Epidermal melanocyte (primary cell): ENCODE results near the gene CRACR2B.

Experiments used
- DNase-seq: peaks from one replicate; pipeline ENCODE4 v3.0.0; 2011; ENCODE audit warnings: low spot score; ENCODE audit not compliant: insufficient read length

The CRACR2B gene

DNA sequence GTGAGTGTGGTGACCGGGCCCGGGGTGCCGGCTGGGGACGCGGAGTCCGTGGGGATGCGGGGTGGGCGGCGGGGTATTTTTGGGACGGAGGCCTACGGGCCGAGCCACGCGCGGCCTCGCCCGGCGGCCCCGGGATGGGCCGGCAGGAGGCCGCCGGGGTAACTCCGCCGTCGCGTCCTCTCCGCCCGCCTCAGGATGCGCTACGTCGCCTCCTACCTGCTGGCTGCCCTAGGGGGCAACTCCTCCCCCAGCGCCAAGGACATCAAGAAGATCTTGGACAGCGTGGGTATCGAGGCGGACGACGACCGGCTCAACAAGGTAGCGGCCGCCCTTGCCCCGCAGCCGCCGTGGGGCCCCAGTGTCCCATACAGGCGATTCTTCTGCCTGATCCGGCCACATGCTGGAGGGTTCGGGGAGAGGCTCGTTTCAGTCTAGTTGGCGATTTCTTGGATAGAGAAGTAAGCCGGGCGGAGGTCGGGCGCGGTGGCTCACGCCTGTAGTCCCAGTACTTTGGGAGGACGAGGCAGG lies 17.6 kb upstream of the CRACR2B start:
- no peak for DNase-seq

- DNase-seq = no peak
These were observed 16.1 kb upstream of the CRACR2B start for GRCh38 chr11:811446-812245.

- no peak for DNase-seq
These were observed 15.3 kb upstream of the CRACR2B start for GRCh38 chr11:812390-812789.

GRCh38 chr11:813072-813455 lies 14.7 kb upstream of the CRACR2B start:
- DNase-seq = no peak

- no peak for DNase-seq
These were observed 14.1 kb upstream of the CRACR2B start for GRCh38 chr11:813456-814096.

DNA sequence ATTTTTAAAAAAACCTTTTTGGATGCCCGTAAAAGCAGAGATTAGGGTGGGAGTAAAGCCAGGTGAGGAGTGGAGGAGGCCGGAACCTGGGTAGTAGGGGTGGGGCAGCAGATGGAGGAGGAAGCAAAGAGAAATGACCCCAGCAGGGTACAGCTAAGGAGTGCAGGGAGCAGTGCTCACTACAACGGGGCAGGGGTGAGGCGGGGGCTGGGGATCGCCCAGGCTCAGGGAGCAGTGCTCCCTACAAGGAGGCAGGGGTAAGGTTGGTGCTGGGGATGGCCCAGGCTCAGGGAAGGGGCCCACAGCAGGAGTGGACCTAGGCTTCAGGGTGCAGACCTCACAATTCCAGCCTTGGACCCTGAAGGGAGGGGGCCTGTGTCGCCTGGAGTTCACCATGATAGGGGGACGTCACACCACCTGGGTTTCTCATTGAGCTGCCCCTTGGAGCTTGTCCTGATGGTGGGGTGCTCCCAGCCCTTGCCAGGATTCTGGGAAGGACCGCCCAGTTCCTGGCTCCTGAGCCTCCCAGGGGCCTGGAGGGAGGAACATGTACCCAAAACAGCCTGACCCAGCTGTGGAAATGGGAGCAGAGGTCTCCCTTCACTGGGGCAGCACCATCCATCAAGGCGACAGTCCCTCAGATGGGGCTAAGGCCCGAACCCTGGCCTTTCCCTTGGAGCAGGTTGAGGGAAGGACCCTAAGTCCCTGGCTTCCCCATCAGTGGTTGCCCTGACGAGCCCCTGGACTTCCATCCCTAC lies 11.9 kb upstream of the CRACR2B start:
- DNase-seq = no peak

DNA sequence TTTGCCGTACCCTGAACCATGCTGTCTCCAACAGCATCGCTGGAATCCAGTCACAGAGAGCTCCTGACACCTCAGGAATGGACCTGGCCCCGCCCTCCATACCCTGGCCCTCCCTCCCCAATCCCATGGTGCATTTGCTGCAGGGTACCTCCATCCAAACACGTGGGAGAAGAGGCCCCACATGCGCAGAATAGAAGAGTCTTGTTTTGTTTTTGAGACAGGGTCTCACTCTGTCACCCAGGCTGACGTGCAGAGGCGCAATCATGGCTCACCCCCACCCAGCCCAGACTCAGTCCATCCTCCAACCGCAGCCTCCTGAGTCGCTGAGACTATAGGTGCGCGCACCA lies 11.3 kb upstream of the CRACR2B start:
- DNase-seq = no peak

DNA sequence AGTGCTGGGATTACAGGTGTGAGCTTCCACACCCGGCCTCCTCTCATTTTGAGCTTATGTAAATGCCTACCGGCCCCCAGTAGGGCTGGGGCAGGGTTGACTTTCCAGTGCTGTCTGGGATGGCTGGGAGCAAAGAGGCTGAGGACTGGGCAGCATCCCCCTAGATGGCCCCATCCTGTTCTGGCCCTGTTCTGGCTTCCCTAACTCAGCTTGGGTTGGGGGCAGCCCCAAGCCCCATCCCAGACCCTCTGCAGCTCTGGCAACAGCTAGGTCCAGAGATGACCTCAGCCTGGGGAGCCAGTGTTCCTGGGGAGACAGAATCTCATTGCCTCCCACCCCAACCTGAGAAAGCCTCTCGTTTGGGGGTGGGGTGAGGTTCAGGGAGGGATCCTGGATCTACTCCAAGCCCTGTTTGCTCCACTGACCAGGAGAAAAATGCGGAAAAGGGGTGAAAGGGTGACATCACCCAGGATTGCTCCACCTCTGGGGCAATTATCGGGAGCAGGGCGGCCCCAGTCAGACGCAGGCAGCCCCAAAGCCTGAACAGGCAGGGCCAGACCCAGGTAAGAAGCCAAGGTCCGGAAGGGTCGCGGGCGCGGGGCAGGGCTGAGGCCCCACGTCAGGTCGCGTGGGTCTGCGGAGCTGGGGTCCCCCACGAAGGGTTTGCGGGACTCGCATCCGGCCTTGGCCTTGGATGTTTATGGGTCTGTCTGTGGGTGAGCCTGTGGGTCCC lies 9.2 kb upstream of the CRACR2B start, which contains the start of gene PNPLA2:
Gene PNPLA2, plus strand, starts transcription at position 519 of the 733 bp plus-strand sequence. CDS start 805 bp downstream, outside the sequence.
- no peak for DNase-seq

DNA sequence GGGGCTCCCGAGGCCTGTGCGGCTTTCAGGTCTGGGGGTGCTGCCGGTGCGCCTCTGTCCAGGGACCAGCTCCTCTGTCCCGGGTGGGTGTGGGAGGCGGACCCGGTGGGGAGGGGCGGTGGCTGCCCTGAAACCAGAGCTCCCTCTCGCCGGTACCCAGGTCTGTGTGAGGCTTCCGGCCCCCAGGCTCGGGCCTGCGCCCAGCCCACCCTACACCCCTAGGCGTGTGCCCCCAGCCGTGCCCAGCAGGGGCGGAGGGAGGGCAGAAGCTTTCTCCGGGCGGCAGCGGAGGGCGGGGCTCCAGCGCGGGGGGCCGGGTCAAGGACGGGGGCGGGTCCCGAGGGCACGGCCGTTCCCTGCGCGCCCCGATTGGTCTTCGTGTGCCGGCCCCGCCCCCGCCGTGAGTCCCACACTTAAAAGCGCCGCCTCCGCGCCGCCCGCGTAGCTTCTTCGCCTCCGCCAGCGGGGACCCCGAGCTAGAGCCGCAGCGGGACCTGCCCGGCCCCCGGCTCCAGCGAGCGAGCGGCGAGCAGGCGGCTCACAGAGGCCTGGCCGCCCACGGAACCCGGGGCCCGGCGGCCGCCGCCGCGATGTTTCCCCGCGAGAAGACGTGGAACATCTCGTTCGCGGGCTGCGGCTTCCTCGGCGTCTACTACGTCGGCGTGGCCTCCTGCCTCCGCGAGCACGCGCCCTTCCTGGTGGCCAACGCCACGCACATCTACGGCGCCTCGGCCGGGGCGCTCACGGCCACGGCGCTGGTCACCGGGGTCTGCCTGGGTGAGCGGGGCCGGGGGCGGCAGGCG lies 8.4 kb upstream of the CRACR2B start:
- peak; percentile 96 for DNase-seq

- DNase-seq = peak; percentile 72
These were observed 7.6 kb upstream of the CRACR2B start for GRCh38 chr11:819943-820649.

- peak; percentile 96 for DNase-seq
These were observed 6.8 kb upstream of the CRACR2B start for GRCh38 chr11:820655-821511.

- DNase-seq = no peak
These were observed 6.0 kb upstream of the CRACR2B start for GRCh38 chr11:821512-822371.

DNA sequence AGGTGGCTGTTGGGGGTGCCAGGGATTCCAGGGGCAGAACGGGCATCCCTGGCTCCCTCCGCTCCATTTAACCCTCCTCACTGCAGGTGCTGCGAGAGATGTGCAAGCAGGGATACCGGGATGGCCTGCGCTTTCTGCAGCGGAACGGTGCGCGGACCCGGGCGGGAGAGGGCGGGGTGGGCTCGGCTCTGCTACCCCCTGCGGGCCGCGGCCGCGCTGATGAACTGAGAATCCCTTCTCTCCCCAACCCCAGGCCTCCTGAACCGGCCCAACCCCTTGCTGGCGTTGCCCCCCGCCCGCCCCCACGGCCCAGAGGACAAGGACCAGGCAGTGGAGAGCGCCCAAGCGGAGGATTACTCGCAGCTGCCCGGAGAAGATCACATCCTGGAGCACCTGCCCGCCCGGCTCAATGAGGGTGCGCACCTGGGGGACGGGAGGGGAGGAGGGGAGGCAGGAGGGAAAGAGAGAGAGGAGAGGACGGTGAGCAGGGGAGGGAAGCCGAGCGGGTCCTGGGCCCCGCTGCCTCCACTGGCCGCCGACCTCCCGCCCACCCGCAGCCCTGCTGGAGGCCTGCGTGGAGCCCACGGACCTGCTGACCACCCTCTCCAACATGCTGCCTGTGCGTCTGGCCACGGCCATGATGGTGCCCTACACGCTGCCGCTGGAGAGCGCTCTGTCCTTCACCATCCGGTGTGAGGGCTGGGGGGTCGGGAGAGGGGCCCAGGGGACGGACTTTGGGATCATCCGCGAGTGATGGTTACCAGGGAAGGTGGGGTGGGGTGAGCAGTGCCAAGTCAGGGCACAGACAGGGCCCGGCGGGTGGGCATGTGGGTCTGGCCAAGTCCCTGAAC lies 4.1 kb upstream of the CRACR2B start:
- no peak for DNase-seq

DNA sequence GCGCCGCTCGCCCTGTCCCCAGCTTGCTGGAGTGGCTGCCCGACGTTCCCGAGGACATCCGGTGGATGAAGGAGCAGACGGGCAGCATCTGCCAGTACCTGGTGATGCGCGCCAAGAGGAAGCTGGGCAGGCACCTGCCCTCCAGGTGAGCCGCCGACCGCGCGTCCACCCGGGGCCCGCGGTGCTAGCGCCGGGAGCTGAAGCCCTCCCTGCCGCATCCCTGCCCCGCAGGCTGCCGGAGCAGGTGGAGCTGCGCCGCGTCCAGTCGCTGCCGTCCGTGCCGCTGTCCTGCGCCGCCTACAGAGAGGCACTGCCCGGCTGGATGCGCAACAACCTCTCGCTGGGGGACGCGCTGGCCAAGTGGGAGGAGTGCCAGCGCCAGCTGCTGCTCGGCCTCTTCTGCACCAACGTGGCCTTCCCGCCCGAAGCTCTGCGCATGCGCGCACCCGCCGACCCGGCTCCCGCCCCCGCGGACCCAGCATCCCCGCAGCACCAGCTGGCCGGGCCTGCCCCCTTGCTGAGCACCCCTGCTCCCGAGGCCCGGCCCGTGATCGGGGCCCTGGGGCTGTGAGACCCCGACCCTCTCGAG lies 3.3 kb upstream of the CRACR2B start:
- DNase-seq = no peak

GRCh38 chr11:824942-825341 lies 2.8 kb upstream of the CRACR2B start:
- DNase-seq = no peak

DNA sequence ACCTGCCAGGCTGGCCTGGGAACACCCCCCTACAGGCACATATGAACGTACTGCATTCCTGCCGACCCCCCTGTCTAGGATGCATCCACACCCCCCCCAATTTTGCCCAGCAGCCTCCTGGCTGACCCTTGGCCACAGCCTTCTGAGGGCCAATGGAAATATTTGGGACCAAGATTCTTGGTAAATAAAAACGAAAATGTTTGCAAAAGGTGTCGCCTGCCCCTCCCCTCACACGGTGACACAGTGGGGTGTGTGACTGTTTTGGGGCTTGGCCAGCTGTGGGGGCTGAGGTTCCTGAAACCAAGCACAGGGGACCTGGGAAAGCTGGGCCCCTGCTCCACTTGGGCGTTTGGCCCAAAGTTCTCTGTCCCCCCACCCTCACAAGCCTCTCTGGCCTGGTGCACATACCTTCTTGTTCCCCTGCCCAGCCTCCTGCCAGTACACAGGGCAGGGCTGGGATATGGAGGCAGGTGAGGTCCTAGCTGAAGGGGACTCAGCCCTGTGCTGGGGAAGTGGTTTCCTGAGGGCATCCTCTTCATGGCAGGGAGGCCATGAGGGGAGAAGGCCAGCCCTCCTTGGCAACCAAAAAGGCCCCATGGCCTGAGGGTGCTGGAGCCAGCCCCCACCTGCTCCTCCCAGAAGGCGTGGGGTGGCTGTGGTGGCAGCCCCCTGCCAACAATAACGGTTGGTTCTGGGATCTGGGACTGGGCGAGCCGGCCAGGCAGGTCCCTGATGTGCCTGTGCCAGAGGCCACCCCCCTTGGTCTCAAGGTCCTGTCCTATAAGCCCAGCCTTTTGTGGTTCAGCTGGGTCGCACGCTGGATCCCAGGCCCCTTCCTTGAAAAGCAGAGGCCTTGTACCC lies 2.1 kb upstream of the CRACR2B start:
- no peak for DNase-seq
